H1 (cell line): ENCODE results near the gene AGBL4. TPM values are rescaled to one million over a fixed set of nuclear protein-coding genes. Genes with fewer than 3 reads are reported as not detected.

Source experiments
- CTCF ChIA-PET: fragments of 300-600 bp; sonication (Branson Sonifier 250); formaldehyde crosslinking; loops from one replicate; lab custom pipeline; 2021; ENCODE audit not compliant: partially characterized antibody; lab: Charles Lee
- POLR2A ChIA-PET: fragments of 300-600 bp; sonication (Branson Sonifier 250); formaldehyde crosslinking; loops from one replicate; lab custom pipeline; 2021; ENCODE audit warnings: inconsistent platforms; ENCODE audit not compliant: partially characterized antibody; lab: Charles Lee
- DNase-seq, 2 experiments: peaks; one replicate each; pipeline versions ENCODE4 v3.0.0 to v3.0.0-alpha.2; 2010 to 2022; ENCODE audit warnings: low spot score in 2 of 2, low read depth in 1 of 2, mixed read lengths in 1 of 2
- FAIRE-seq: peaks from 2 replicates; lab custom pipeline; 2011; peaks lifted over from hg19 to GRCh38; lab: Jason Lieb, UNC
- H2AFZ ChIP-seq: 2 replicates; pipeline ENCODE4 v1.8.1; 2012; ENCODE audit warnings: low read length, inconsistent platforms
- H2AK5ac ChIP-seq: 2 replicates; pipeline ENCODE4 v1.6.1; 2013; ENCODE audit warnings: low read depth, low read length
- H2BK120ac ChIP-seq: replicated peaks from 2 replicates; pipeline ENCODE3; 2013; ENCODE audit warnings: low read depth, low read length, inconsistent platforms
- H2BK12ac ChIP-seq: 2 replicates; pipeline ENCODE4 v1.6.1; 2013; ENCODE audit warnings: low read depth, low read length
- H2BK15ac ChIP-seq: 2 replicates; pipeline ENCODE4 v1.6.1; 2013; ENCODE audit warnings: low read length
- H2BK20ac ChIP-seq: 2 replicates; pipeline ENCODE4 v1.6.1; 2013; ENCODE audit warnings: low read length
- H2BK5ac ChIP-seq: 2 replicates; pipeline ENCODE4 v1.6.1; 2013; ENCODE audit warnings: low read depth, low read length
- H3K14ac ChIP-seq: 2 replicates; pipeline ENCODE4 v1.6.1; 2013; ENCODE audit warnings: inconsistent platforms; ENCODE audit not compliant: insufficient read length
- H3K18ac ChIP-seq: 2 replicates; pipeline ENCODE4 v1.6.1; 2013; ENCODE audit warnings: low read length; ENCODE audit errors: extremely low read depth
- H3K23ac ChIP-seq: 2 replicates; pipeline ENCODE4 v1.6.1; 2013; ENCODE audit warnings: inconsistent platforms; ENCODE audit not compliant: insufficient read length
- H3K23me2 ChIP-seq: 2 replicates; pipeline ENCODE4 v1.6.1; 2013; ENCODE audit warnings: low read depth, low read length
- H3K27ac ChIP-seq: 2 replicates; pipeline ENCODE4 v1.6.1; 2011; ENCODE audit warnings: low read depth, low read length, inconsistent platforms
- H3K27me3 ChIP-seq, 4 experiments: replicated peaks in 1 of 4; 1 replicate in 1 of 4; 2 replicates in 3 of 4; pipeline versions ENCODE4 v1.6.1 to v1.8.1; 2011 to 2013; ENCODE audit warnings: low read length in 3 of 4, mild to moderate bottlenecking in 3 of 4, inconsistent platforms in 2 of 4, mixed read lengths in 2 of 4, moderate library complexity in 1 of 4; ENCODE audit not compliant: control insufficient read depth in 3 of 4, insufficient read depth in 3 of 4; ENCODE audit errors: extremely low read depth in 1 of 4
- H3K36me3 ChIP-seq, 4 experiments: 2 replicates each; pipeline versions ENCODE4 v1.6.1 to v1.8.1; 2011 to 2013; ENCODE audit warnings: mild to moderate bottlenecking in 4 of 4, low read length in 3 of 4, moderate library complexity in 2 of 4, control low read depth in 1 of 4, inconsistent platforms in 1 of 4; ENCODE audit not compliant: insufficient read depth in 4 of 4, control insufficient read depth in 2 of 4
- H3K4ac ChIP-seq: replicated peaks from 2 replicates; pipeline ENCODE3; 2013; ENCODE audit warnings: low read length, low read depth, mixed read lengths, inconsistent platforms; ENCODE audit not compliant: insufficient read length
- H3K4me1 ChIP-seq, 4 experiments: replicated peaks in 1 of 4; 1 replicate in 1 of 4; 2 replicates in 3 of 4; pipeline versions ENCODE4 v1.6.1 to v1.8.1; 2011 to 2013; ENCODE audit warnings: low read length in 3 of 4, inconsistent platforms in 2 of 4, mixed read lengths in 1 of 4; ENCODE audit not compliant: insufficient read depth in 4 of 4, control insufficient read depth in 3 of 4
- H3K4me2 ChIP-seq, 2 experiments: 2 replicates each; pipeline versions ENCODE4 v1.6.1 to v1.8.1; 2011 to 2013; ENCODE audit warnings: low read depth in 2 of 2, low read length in 2 of 2, control low read depth in 1 of 2, inconsistent platforms in 1 of 2, mild to moderate bottlenecking in 1 of 2; ENCODE audit not compliant: insufficient read depth in 1 of 2
- H3K4me3 ChIP-seq, 4 experiments: fragments of 200-600, 300-600 bp in 1 of 4; sonication (generic), shearing (Covaris generic), sonication (Bioruptor Twin) in 1 of 4; 2 replicates each; pipeline versions ENCODE4 v1.5.1 to v1.8.1; 2011 to 2016; ENCODE audit warnings: low read length in 4 of 4, low read depth in 3 of 4, control low read depth in 2 of 4, inconsistent platforms in 2 of 4, mild to moderate bottlenecking in 2 of 4, mixed read lengths in 1 of 4, moderate library complexity in 1 of 4; ENCODE audit not compliant: insufficient read depth in 2 of 4; ENCODE audit errors: extremely low read depth in 1 of 4
- H3K56ac ChIP-seq: replicated peaks from 2 replicates; pipeline ENCODE3; 2013; ENCODE audit warnings: low read depth, mild to moderate bottlenecking, mixed read lengths, low read length, inconsistent platforms; ENCODE audit not compliant: insufficient read length
- H3K79me1 ChIP-seq: 2 replicates; pipeline ENCODE4 v1.6.1; 2013; ENCODE audit warnings: low read depth, low read length, control low read depth
- H3K79me2 ChIP-seq, 2 experiments: 2 replicates each; pipeline versions ENCODE4 v1.6.1 to v1.8.1; 2012 to 2013; ENCODE audit warnings: low read length in 2 of 2, mild to moderate bottlenecking in 2 of 2, inconsistent platforms in 1 of 2; ENCODE audit not compliant: insufficient read depth in 2 of 2, control insufficient read depth in 1 of 2
- H3K9ac ChIP-seq, 4 experiments: replicated peaks in 1 of 4; 1 replicate in 1 of 4; 2 replicates in 3 of 4; pipeline versions ENCODE4 v1.6.1 to v1.8.1; 2011 to 2013; ENCODE audit warnings: low read depth in 3 of 4, low read length in 3 of 4, control low read depth in 2 of 4, mild to moderate bottlenecking in 2 of 4, moderate library complexity in 2 of 4, inconsistent platforms in 1 of 4; ENCODE audit errors: extremely low read depth in 1 of 4
- H3K9me3 ChIP-seq, 2 experiments: 2 replicates each; pipeline versions ENCODE4 v1.6.1 to v1.8.1; 2012 to 2013; ENCODE audit warnings: mild to moderate bottlenecking in 2 of 2, moderate library complexity in 2 of 2, control low read depth in 1 of 2, inconsistent platforms in 1 of 2, low read depth in 1 of 2, low read length in 1 of 2, mixed read lengths in 1 of 2; ENCODE audit not compliant: insufficient read depth in 2 of 2
- H4K20me1 ChIP-seq, 2 experiments: replicated peaks in 1 of 2; 2 replicates each; pipeline versions ENCODE3 to v1.8.1; 2011 to 2013; ENCODE audit warnings: inconsistent platforms in 2 of 2, low read length in 2 of 2, mild to moderate bottlenecking in 1 of 2; ENCODE audit not compliant: insufficient read depth in 2 of 2, control insufficient read depth in 1 of 2
- H4K5ac ChIP-seq: 2 replicates; pipeline ENCODE4 v1.6.1; 2013; ENCODE audit warnings: low read length, low read depth, mixed read lengths, inconsistent platforms; ENCODE audit not compliant: insufficient read length
- H4K8ac ChIP-seq: 2 replicates; pipeline ENCODE4 v1.8.0; 2013; ENCODE audit warnings: mild to moderate bottlenecking, moderate library complexity, low read length, inconsistent platforms; ENCODE audit not compliant: insufficient read depth; ENCODE audit errors: extremely low read depth
- H4K91ac ChIP-seq: replicated peaks from 2 replicates; pipeline ENCODE3; 2013; ENCODE audit warnings: low read length, mixed read lengths, inconsistent platforms; ENCODE audit not compliant: insufficient read length
- ATF3 ChIP-seq: IDR thresholded peaks from 2 replicates; pipeline ENCODE4 v1.6.1; 2011; ENCODE audit warnings: low read depth, mild to moderate bottlenecking, low read length; ENCODE audit not compliant: insufficient read depth
- BCL11A ChIP-seq, 2 experiments: IDR thresholded peaks; one replicate each; pipeline ENCODE4 v1.6.1; 2011; ENCODE audit warnings: low read depth in 2 of 2, low read length in 2 of 2, mild to moderate bottlenecking in 2 of 2
- CBX5 ChIP-seq: fragments of 300-800, 300-1000 bp; sonication (generic); IDR thresholded peaks from 2 replicates; pipeline ENCODE4 v1.7.1; 2016; ENCODE audit warnings: antibody characterized with exemption, low read length, low read depth
- CTBP2 ChIP-seq: IDR thresholded peaks from 2 replicates; pipeline ENCODE4 v1.7.0; 2011; ENCODE audit warnings: borderline replicate concordance, mild to moderate bottlenecking, moderate library complexity, mixed read lengths, low read length; ENCODE audit not compliant: insufficient read depth, insufficient read length
- HDAC2 ChIP-seq, 2 experiments: fragments of 300-600 bp in 1 of 2; sonication (generic) in 1 of 2; IDR thresholded peaks; 2 replicates each; pipeline ENCODE4 v1.6.1; 2011 to 2012; ENCODE audit warnings: low read depth in 2 of 2, low read length in 2 of 2, mild to moderate bottlenecking in 2 of 2, moderate library complexity in 2 of 2, borderline replicate concordance in 1 of 2, inconsistent platforms in 1 of 2
- JUN ChIP-seq: IDR thresholded peaks from 2 replicates; pipeline ENCODE4 v1.6.1; 2011; ENCODE audit warnings: low read depth, mild to moderate bottlenecking, improper control_type of control experiment, low read length
- POU5F1 ChIP-seq: IDR thresholded peaks from 2 replicates; pipeline ENCODE4 v1.6.1; 2011; ENCODE audit warnings: low read depth, mild to moderate bottlenecking, low read length, moderate library complexity
- RNF2 ChIP-seq: fragments of 200-900, 300-1000 bp; sonication (generic); IDR thresholded peaks from 2 replicates; pipeline ENCODE4 v1.7.1; 2016; ENCODE audit warnings: borderline replicate concordance, low read depth, mild to moderate bottlenecking, antibody characterized with exemption, low read length; ENCODE audit not compliant: poor library complexity, severe bottlenecking; ENCODE audit errors: missing control alignments
- SIN3A ChIP-seq, 2 experiments: IDR thresholded peaks in 1 of 2; conservative IDR thresholded peaks in 1 of 2; 2 replicates each; pipeline ENCODE4 v1.6.1; 2011 to 2012; ENCODE audit warnings: low read length in 2 of 2, improper control_type of control experiment in 1 of 2, low read depth in 1 of 2, mild to moderate bottlenecking in 1 of 2
- SP1 ChIP-seq: IDR thresholded peaks from 2 replicates; pipeline ENCODE4 v1.6.1; 2011; ENCODE audit warnings: low read depth, low read length
- SP4 ChIP-seq: IDR thresholded peaks from 2 replicates; pipeline ENCODE4 v1.6.1; 2012; ENCODE audit warnings: low read length, inconsistent platforms
- TCF12 ChIP-seq: IDR thresholded peaks from 2 replicates; pipeline ENCODE4 v1.6.1; 2011; ENCODE audit warnings: low read depth, mild to moderate bottlenecking, low read length
- WGBS, 2 experiments: shearing (Covaris generic) in 1 of 2; methylation state at CpG; one replicate each; pipeline versions ENCODE4 v1.1.6 to v1.1.7; 2013 to 2015; ENCODE audit warnings: low lambda C conversion rate in 2 of 2, mixed read lengths in 2 of 2, inconsistent platforms in 1 of 2, low coverage in 1 of 2, missing lambda C conversion rate in 1 of 2; ENCODE audit not compliant: insufficient replicate concordance in 2 of 2, insufficient coverage in 1 of 2, insufficient read length in 1 of 2; ENCODE audit errors: extremely low coverage in 1 of 2, missing lambda C conversion rate in 1 of 2; 5-methylcytosine and 5-hydroxymethylcytosine counted together
- polyA plus RNA-seq, 7 experiments: library from polyadenylated mRNA; depleted of rRNA in 3 of 7; stranded (reverse) in 5 of 7; unstranded in 2 of 7; fragments of >200 nt in 5 of 7; fragments of 200-250 nt in 2 of 7; gene quantifications; 1 replicate in 5 of 7; 2 replicates in 1 of 7; 4 replicates in 1 of 7; pipeline versions ENCODE4 v1.2.1 to v1.2.3, GENCODE V29; 2011 to 2013; ENCODE audit warnings: missing spikeins in 2 of 7, mixed read lengths in 2 of 7
- total RNA-seq: library from RNA; stranded (reverse); fragmentation: NEBNext Ultra II Directional; extraction: Animal tissue kit (Norgen Biotek cat#: 25700); gene quantifications from 2 replicates; pipeline ENCODE4 v1.2.1, GENCODE V29; 2021

The AGBL4 gene
- total and polyA plus RNA-seq, 2 of the 8 experiments (the other 6 are each of a cell fraction or from before 2014, with no cell fraction given), result 0.41 to 0.45 TPM

GRCh38 chr1:49340576-49340975 lies 683.2 kb downstream of the AGBL4 start:
- no peak overlapping the region for H2BK12ac ChIP-seq
- H2BK15ac ChIP-seq, result no peak overlapping the region
- H2BK120ac ChIP-seq, result no peak overlapping the region
- TF ChIP-seq JUN, result no peak
- TF ChIP-seq TCF12, result no peak
- no peak for TF ChIP-seq HDAC2 (IDR thresholded peaks at IDR 0.05; ENCODE audit: borderline replicate concordance in 1 of 2, low read depth in 2 of 2, low read length in 2 of 2)
- no peak for TF ChIP-seq POU5F1
- TF ChIP-seq SP1, result no peak
- TF ChIP-seq ATF3, result no peak
- no peak for TF ChIP-seq BCL11A (IDR thresholded peaks at IDR 0.05; ENCODE audit: low read depth in 2 of 2, low read length in 2 of 2)
- TF ChIP-seq CTBP2, result no peak
- TF ChIP-seq SIN3A (conservative IDR thresholded peaks at IDR 0.05 in 1 of 2, IDR thresholded peaks at IDR 0.05 in 1 of 2; ENCODE audit: low read depth in 1 of 2, low read length in 2 of 2), result no peak
- no peak for TF ChIP-seq RNF2
- TF ChIP-seq CBX5, result no peak
- no peak for TF ChIP-seq SP4
- CTCF ChIA-PET, result no interaction called here
- H3K9ac ChIP-seq, result no peak overlapping the region
- H3K4me3 ChIP-seq, result no peak overlapping the region
- H3K27me3 ChIP-seq, result no peaks in the 10 kb centered on the region
- no peaks in the 10 kb centered on the region for H3K79me2 ChIP-seq
- no peak overlapping the region for H3K23ac ChIP-seq
- no peak overlapping the region for H3K14ac ChIP-seq
- H3K79me1 ChIP-seq, result no peaks in the 10 kb centered on the region
- DNase-seq (no peak), FAIRE-seq (no peak)
- H2AK5ac ChIP-seq, result no peak overlapping the region
- H3K4me1 ChIP-seq, result no peaks in the 10 kb centered on the region
- no peaks in the 10 kb centered on the region for H3K36me3 ChIP-seq
- POLR2A ChIA-PET, result no interaction called here
- no peak overlapping the region for H3K56ac ChIP-seq
- no peak overlapping the region for H4K91ac ChIP-seq
- no peaks in the 10 kb centered on the region for H4K20me1 ChIP-seq
- H4K5ac ChIP-seq, result no peak overlapping the region
- WGBS, 2 experiments, result 55% methylated on average over 2 of the region's 2 CpGs; no CpG with 5 or more reads in 1 of the 2 experiments
- H3K9me3 ChIP-seq, result peaks cover 77 to 83% of the 10 kb centered on the region in 2 experiments
- no peak overlapping the region for H2BK5ac ChIP-seq
- H3K18ac ChIP-seq, result no peak overlapping the region
- no peak overlapping the region for H2AFZ ChIP-seq
- no peak overlapping the region for H3K4ac ChIP-seq
- H2BK20ac ChIP-seq, result no peak overlapping the region
- no peak overlapping the region for H3K27ac ChIP-seq
- H4K8ac ChIP-seq, result no peak overlapping the region
- no peaks in the 10 kb centered on the region for H3K23me2 ChIP-seq
- H3K4me2 ChIP-seq, result no peak overlapping the region
